ENCODE results near the gene PSIP1. TPM values are rescaled to one million over a fixed set of nuclear protein-coding genes. Genes with fewer than 3 reads are reported as not detected.

Gene PSIP1
- total and polyA plus RNA-seq, 8 donors, result 32.7 to 211 (median 168) TPM

GRCh38 chr9:15423231-15423985 is 87.4 kb downstream of the PSIP1 start:
- no peak for TF ChIP-seq CTCF (IDR thresholded peaks at IDR 0.05)
- peak overlapping the region; percentile 92 to 93 for H3K27ac ChIP-seq
- peaks cover 0 to 26% of the 10 kb centered on the region in 2 donors for H3K36me3 ChIP-seq
- H3K9me3 ChIP-seq, result no peaks in the 10 kb centered on the region
- peak overlapping the region; percentile 75 to 78 for H3K4me3 ChIP-seq
- no peaks in the 10 kb centered on the region for H3K27me3 ChIP-seq
- ATAC-seq (peak; percentile 47), DNase-seq (peak in 1 of 4 donors; percentile 48)
- intact Hi-C loops (cut with DNase I), result no loop called here
- peaks cover 15 to 53% of the 10 kb centered on the region in 2 donors for H3K4me1 ChIP-seq

GRCh38 chr9:15422372-15423230 is 88.2 kb downstream of the PSIP1 start, which contains the start of gene SNAPC3:
Gene SNAPC3 (plus strand): TSS chr9:15422876. CDS start chr9:15422880, 4 bp downstream.
- peak within 1 kb of the TSS; percentile 75 to 78 for H3K4me3 ChIP-seq
- peak within 1 kb of the TSS; percentile 92 to 93 for H3K27ac ChIP-seq
- H3K36me3 ChIP-seq, result peaks cover 0 to 26% of the 10 kb centered on the region in 2 donors
- DNase-seq, result peak; percentile 92 to 99 (median 97)
- H3K4me1 ChIP-seq, result peaks cover 15 to 47% of the 10 kb centered on the region in 2 donors
- intact Hi-C loops (cut with DNase I), result no loop called here
- no peaks in the 10 kb centered on the region for H3K27me3 ChIP-seq
- peak in 1 of 2 donors; percentile 19 for TF ChIP-seq CTCF (IDR thresholded peaks at IDR 0.05)
- peak; percentile 99 for ATAC-seq
- no peaks in the 10 kb centered on the region for H3K9me3 ChIP-seq

- intact Hi-C loops (cut with DNase I), result no loop called here
- ATAC-seq, result no peak
Observed at GRCh38 chr9:15421990-15422371, 88.8 kb downstream of the PSIP1 start.

GRCh38 chr9:15421532-15421931 is 89.2 kb downstream of the PSIP1 start:
- no peak for DNase-seq

More at GRCh38 chr9:15421990-15422371, 88.8 kb downstream of the PSIP1 start:
- peaks cover 8 to 41% of the 10 kb centered on the region in 2 donors for H3K4me1 ChIP-seq
- no peak for DNase-seq
- no peak for TF ChIP-seq CTCF (IDR thresholded peaks at IDR 0.05)
- H3K9me3 ChIP-seq, result no peaks in the 10 kb centered on the region
- H3K36me3 ChIP-seq, result peaks cover 0 to 21% of the 10 kb centered on the region in 2 donors
- no peaks in the 10 kb centered on the region for H3K27me3 ChIP-seq
- peak overlapping the region; percentile 92 to 93 for H3K27ac ChIP-seq
- peak overlapping the region; percentile 75 to 78 for H3K4me3 ChIP-seq

More at GRCh38 chr9:15421532-15421931, 89.2 kb downstream of the PSIP1 start:
- H3K36me3 ChIP-seq, result peaks cover 0 to 19% of the 10 kb centered on the region in 2 donors
- no peaks in the 10 kb centered on the region for H3K9me3 ChIP-seq
- intact Hi-C loops (cut with DNase I), result no loop called here
- peaks cover 7 to 37% of the 10 kb centered on the region in 2 donors for H3K4me1 ChIP-seq
- no peak for TF ChIP-seq CTCF (IDR thresholded peaks at IDR 0.05)
- H3K27me3 ChIP-seq, result no peaks in the 10 kb centered on the region
- ATAC-seq, result no peak
- peak overlapping the region in 1 of 2 donors; percentile 92 for H3K27ac ChIP-seq
- no peak overlapping the region for H3K4me3 ChIP-seq
